ENCODE results near the gene KIFAP3.
"Not testable (repeated sequence)": the region's sequence is repeated elsewhere in the genome, so short reads cannot be mapped to it uniquely, and the experiment has no call there.

Gene KIFAP3

DNA sequence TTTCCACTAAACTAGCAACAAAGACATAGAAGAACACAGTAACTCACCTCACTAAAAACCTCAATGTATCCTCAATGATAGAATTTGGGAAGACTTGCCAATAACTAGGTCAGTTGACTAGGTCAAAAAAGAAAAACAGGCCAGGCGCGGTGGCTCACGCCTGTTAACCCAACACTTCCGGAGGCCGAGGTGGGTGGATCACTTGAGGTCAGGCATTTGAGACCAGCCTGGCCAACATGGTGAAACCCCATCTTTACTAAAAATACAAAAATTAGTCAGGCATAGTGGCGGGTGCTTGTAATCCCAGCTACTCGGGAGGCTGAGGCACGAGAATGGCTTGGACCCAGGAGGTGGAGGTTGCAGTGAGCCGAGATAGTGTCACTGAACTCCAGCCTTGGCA, 156.3 kb downstream of the KIFAP3 start:
- not testable (repeated sequence) for DNase-seq

- DNase-seq = no peak
These were observed 159.3 kb downstream of the KIFAP3 start for GRCh38 chr1:169915150-169915549.

DNA sequence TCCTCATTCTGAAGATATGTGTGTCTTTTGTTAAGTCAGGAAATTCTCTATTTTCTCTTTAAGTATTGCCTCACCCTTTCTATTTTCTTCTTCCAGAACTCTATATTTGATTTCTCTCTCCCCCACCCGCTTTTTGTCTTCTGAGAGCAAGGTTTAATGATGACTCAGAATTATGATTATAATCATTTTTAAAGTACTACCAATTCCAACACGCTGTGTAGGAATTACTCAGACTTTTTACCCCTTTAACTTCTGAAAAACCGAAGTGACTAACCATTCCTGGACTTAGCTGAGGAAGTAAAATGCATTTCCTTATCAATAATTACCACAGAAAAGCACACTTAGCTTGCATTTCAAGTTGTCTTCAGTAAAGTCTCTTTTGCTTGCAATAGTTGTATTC, 160.0 kb downstream of the KIFAP3 start:
- DNase-seq = no peak

- DNase-seq = no peak
These were observed 165.0 kb downstream of the KIFAP3 start for GRCh38 chr1:169909499-169909898.

- DNase-seq = no peak
These were observed 167.6 kb downstream of the KIFAP3 start for GRCh38 chr1:169906938-169907337.

- DNase-seq = no peak
These were observed 169.7 kb downstream of the KIFAP3 start for GRCh38 chr1:169904834-169905233.

DNA sequence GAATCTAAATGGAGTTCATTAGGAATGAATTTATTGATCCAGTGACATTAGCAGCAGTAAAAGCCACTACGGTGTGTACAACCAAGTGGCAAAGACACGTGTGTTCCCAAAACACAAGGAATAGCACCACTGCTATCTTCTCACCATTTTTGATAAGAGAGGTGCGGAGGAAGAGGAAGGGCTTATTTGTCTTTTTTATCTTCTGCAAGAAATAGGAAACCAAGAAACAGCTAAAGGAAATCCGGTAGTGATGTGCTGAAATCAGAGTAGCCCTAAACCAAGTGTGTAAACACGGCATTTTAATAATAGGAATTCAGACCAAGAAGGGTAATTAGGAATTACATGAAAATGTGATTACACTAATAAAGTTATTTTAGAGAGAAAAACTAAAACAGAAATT, 171.7 kb downstream of the KIFAP3 start:
- DNase-seq = no peak

DNA sequence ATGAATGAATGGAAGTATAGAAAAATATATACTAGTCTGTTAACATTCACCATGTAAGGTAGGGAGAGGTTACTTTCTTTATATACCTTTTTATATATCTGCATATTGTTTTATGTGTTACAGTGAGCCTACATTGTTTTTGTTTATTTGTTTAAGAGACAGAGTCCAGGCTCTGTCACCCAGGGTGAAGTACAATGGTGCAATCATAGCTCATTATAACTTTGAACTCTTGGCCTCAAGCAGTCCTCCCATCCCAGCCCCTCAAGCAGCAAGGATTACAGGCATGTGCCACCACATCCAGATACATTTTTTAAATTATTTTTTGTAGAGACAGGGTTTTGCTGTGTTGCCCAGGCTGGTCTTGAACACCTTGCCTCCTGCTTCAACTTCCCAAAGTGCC, 173.4 kb downstream of the KIFAP3 start:
- no peak for DNase-seq

DNA sequence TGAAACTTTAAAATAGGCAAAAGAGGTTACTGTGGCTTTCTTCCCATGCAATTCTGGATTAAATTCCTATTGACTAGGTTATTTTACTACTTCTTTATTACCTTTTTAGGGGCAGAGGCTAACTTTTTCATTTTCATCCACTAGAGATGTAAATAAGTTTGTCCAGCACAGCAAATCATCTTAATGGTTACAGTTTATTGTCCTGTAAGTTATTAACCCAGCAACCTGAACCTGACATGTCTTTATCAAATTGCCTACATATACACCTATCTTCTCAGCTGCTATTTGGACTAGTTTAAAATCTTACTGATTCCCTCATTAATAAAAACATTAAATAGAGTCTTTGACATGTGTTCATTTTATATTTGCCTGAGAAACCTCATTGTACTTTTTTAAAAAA, 173.9 kb downstream of the KIFAP3 start:
- DNase-seq = no peak

- no peak for DNase-seq
These were observed 174.8 kb downstream of the KIFAP3 start for GRCh38 chr1:169899519-169900217.

- no peak for DNase-seq
These were observed 178.5 kb downstream of the KIFAP3 start for GRCh38 chr1:169896013-169896412.

- no peak for DNase-seq
These were observed 179.9 kb downstream of the KIFAP3 start for GRCh38 chr1:169894424-169895145.

GRCh38 chr1:169893645-169894423, 180.7 kb downstream of the KIFAP3 start, which contains the start of gene SCYL3:
SCYL3 (minus strand) TSS chr1:169893896; CDS start chr1:169888840, 5,056 bp downstream.
- peak; percentile 93 to 98 for DNase-seq

- DNase-seq = peak in 1 of 2 donors; percentile 15
These were observed 181.4 kb downstream of the KIFAP3 start for GRCh38 chr1:169892927-169893644.

DNA sequence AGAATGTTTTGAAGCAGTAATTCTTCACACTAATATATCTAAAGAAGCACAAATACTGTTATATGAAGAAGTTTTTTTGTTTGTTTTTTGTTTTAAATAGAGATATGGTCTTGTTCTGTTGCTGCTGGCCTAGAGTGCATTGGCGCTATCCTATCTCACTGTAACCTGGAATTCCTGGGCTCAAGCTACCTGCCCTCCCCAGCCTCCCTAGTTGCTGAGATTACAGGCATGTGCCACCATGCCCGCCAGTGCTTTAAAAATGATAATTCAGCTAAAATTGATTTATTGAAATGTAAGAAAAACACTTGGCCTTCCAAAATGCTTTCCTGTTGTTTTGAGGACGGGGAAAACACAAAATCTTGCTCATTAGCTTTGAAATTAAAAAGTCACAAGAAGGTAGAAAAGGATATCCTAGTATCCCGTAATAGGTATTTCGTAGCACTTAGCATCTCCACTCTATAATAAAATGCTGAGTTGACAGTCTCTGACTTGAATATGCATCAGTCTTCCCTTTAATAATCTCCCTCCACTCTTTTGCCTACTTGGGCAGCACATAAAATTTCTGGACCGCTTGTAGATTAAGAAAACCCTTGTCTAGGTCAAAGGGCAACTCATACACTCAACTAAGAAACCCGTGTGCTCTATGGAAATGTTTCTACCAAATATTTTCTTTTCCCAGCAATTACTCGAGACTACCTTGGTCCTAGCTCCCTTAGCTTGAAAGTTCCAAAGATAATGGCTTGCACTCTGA, 182.1 kb downstream of the KIFAP3 start:
- DNase-seq = no peak

DNA sequence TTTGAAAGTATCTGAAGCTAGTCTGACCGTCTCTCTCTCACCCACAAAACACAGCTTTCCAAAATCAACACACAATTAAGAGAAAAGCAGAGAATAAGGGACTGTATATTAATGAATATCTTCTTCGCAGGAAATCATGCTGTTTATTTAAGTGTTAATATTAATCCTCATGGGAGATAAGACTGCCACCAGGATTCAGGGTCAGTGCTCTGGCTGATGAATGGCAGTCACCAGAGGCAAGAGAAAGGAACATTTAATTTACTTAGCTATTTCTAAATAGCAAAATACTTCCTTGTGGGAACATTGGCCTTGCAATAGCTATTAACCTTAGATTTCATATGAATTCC, 183.0 kb downstream of the KIFAP3 start:
- DNase-seq = no peak

- no peak for DNase-seq
These were observed 183.5 kb downstream of the KIFAP3 start for GRCh38 chr1:169890761-169891538.

- no peak for DNase-seq
These were observed 184.6 kb downstream of the KIFAP3 start for GRCh38 chr1:169889871-169890270.

- no peak for DNase-seq
These were observed 187.6 kb downstream of the KIFAP3 start for GRCh38 chr1:169886931-169887330.

- DNase-seq = no peak
These were observed 188.1 kb downstream of the KIFAP3 start for GRCh38 chr1:169886422-169886821.

GRCh38 chr1:169885207-169885606, 189.3 kb downstream of the KIFAP3 start:
- DNase-seq = no peak

Data from hippocampal formation (tissue), 2 donors.